Fibroblast of the aortic adventitia (primary cell): Measurements from ENCODE around the gene TM2D1. TPM values are rescaled to one million over a fixed set of nuclear protein-coding genes. Genes with fewer than 3 reads are reported as not detected.

Experiments
- DNase-seq: peaks from one replicate; pipeline ENCODE4 v3.0.0-alpha.2; 2010; ENCODE audit warnings: low read depth
- H3K4me3 ChIP-seq: 2 replicates; pipeline ENCODE4 v1.5.1; 2011; ENCODE audit warnings: low read depth, mild to moderate bottlenecking, control low read depth, low read length, moderate library complexity
- total RNA-seq: library from RNA; depleted of rRNA; stranded (reverse); fragments of >200 nt; gene quantifications from 2 replicates; pipeline ENCODE4 v1.2.3, GENCODE V29; 2012; ENCODE audit warnings: low replicate concordance
- TF ChIP-seq, protein P1 (sequence below): IDR thresholded peaks from 2 replicates; pipeline ENCODE4 v1.5.1; 2011; ENCODE audit warnings: mild to moderate bottlenecking, low read length, control low read depth, inconsistent platforms; ENCODE audit not compliant: insufficient read depth

The TM2D1 gene
- total RNA-seq, 1 donor = 55.0 TPM

DNA sequence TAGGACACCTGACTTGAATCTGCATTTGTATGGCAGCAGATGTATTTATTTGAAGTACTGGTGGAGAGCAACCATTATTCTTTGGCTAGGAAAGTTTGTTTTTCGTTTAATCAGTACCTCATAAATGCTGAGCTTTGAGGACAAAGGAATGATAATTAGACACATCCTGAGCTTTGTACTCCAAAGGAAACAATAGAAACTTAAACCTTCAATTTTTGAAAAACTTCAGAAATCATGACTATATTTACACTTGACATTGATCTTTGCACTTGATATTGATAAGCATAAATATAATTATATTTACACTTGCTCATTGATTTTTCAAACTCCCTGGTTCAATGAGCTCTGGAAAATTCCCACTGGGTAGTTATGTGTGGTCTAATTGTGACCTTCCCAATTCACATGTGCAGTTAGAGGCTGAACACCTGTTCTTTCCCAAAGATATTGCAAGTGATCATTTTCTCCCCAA lies 28.0 kb upstream of the TM2D1 start:
- no peak for DNase-seq
- no peak overlapping the region for H3K4me3 ChIP-seq
- TF ChIP-seq, protein P1, sequence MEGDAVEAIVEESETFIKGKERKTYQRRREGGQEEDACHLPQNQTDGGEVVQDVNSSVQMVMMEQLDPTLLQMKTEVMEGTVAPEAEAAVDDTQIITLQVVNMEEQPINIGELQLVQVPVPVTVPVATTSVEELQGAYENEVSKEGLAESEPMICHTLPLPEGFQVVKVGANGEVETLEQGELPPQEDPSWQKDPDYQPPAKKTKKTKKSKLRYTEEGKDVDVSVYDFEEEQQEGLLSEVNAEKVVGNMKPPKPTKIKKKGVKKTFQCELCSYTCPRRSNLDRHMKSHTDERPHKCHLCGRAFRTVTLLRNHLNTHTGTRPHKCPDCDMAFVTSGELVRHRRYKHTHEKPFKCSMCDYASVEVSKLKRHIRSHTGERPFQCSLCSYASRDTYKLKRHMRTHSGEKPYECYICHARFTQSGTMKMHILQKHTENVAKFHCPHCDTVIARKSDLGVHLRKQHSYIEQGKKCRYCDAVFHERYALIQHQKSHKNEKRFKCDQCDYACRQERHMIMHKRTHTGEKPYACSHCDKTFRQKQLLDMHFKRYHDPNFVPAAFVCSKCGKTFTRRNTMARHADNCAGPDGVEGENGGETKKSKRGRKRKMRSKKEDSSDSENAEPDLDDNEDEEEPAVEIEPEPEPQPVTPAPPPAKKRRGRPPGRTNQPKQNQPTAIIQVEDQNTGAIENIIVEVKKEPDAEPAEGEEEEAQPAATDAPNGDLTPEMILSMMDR = no peak

DNA sequence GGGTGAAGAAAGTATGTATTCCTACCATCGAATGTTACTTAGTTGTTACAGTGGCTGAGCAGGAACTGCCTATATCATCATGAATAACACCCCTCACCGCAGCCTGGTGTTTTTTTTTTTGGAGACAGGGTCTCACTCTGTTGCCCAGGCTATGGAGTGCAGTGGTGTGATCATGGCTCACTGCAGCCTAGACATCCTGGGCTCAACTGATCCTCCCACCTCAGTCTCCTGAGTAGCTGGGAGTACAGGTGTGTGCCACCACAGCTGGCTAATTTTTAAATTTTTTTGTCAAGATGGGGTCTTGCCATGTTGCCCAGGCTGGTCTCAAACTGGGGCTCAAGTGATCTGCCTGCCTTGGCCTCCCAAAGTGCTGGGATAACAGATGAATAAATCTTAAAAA lies 24.6 kb upstream of the TM2D1 start:
- DNase-seq = no peak
- TF ChIP-seq, protein P1 = no peak
- no peak overlapping the region for H3K4me3 ChIP-seq

DNA sequence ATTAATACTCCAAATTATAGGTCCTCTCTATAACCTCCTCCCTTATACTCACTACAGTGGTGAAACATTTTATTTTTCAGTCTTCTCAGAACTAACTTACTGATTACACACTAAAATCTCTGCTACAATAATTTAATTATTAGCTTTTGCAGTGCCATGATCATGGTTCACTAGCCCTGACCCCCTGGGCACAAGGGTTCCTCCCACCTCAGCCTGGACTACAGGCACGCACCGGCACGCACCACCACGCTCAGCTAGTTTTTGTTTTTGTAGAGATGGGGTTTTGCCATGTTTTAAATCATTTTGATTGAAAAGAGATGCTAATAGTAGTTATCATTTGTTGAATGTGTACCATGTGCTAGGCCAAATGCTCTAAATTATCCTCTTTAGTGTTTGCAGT lies 23.6 kb upstream of the TM2D1 start:
- H3K4me3 ChIP-seq = no peak overlapping the region
- DNase-seq = no peak
- TF ChIP-seq, protein P1 = no peak

DNA sequence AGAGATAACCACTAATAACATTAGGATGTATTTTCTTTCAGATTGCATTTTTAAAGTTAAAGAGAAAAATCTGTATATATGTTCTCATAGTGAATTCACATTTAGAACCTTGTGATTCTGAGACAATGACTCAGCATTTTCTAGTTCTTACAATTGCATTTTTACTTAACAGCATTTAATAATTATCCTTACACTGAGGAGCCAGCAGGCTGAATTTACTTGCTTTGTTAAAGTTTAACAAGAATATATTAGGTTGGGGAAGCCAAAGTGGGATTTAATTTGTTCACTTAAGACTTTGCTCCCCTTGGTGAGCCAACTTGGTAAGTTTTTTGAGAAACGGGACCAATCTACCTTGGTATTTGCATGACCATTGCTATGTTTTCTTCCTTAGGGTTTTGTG lies 21.9 kb upstream of the TM2D1 start:
- TF ChIP-seq, protein P1 = no peak
- H3K4me3 ChIP-seq = peak overlapping the region; percentile 0
- DNase-seq = peak; percentile 66

DNA sequence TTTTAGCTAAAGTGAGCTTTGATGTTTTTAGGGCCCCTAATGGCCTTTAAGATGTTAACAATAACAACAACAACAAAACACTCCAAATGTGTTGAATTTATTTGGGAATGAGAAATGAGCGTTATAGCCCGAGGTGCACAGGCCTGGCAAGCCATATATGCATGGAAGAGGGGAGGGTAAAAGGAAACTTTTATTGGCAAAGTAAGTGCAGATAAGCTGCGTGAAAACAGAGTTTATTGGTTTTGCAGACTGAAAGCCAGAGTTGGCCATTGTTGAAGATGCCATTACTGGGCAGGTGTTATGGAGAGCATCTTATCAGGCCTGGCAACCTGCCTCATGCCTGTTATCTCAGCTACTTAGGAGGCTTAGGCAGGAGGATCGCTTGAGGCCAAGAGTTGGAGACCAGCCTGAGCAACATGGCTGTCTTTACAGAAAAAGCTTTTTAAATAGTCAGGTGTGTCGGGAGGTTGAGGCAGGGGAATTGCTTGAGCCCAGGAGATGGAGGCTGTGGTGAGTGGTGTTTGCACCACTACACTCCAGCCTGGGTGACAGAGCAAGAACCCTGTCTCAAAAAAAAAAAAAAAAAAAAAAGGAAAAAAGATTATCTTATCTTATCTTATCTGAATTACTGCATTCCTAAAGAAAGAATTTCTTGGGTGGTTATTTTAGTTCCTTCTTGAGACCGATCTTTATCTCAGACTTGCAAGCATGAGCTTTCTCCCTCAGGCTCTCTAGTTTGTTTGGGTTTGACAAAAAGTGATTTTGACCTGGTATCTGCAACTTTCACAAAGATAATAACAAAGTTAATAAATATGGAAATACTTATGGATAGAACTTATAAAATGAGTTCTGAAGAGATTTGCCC lies 19.0 kb upstream of the TM2D1 start:
- TF ChIP-seq, protein P1 = no peak
- H3K4me3 ChIP-seq = no peak overlapping the region
- peak; percentile 83 for DNase-seq

DNA sequence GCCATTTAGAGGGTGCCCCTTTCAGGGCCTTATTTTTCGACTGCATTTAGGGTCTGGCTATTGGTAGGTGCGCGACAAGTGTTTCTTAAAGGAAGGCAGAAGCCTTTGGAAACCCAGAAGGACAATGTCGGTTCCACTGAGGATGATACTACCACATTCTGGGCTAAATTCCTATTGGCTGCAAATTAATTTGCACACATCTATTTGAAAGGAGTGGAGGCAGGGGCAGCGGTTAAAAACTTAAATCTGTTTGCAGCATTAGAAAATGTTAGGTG lies 18.4 kb upstream of the TM2D1 start:
- H3K4me3 ChIP-seq = peak overlapping the region; percentile 72
- TF ChIP-seq, protein P1 = no peak
- peak; percentile 39 for DNase-seq
